Measurements from ENCODE around the gene PDCD2.
"Not testable (repeated sequence)": the region's sequence is repeated elsewhere in the genome, so short reads cannot be mapped to it uniquely, and the experiment has no call there.

Gene PDCD2

GRCh38 chr6:170584181-170584953 is at the start of gene PDCD2:
Gene PDCD2 (minus strand): TSS chr6:170584637. CDS start chr6:170584581, 56 bp downstream.
- FAIRE-seq (peak; percentile 92), DNase-seq (ENCODE audit: insufficient read length, low spot score) (peak; percentile 91)

DNA sequence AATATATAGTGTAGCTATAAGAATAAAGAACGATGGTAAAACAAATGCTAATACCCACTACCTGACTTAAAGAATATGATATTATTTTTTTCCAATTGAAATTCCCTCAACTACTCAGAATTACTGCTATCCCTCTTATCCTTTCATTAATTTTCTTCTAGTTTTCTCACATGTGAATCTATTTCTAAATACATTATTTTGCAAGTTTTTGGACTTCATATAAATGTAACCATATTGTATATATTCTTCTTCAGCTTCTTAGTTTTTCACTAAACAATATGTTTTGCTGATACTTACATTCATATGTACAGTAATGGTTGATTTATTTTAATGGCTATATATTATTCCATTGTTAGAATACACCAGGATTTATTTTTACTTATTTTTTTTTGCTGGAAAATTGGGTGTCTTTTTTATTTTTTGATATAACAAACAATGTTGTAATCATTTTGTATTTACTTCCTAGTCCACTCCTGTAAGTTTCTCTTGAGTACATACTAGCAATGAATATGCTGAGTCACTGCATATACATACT is 31.6 kb upstream of the PDCD2 start:
- FAIRE-seq; DNase-seq (ENCODE audit: insufficient read length, low spot score): not testable (repeated sequence)

GRCh38 chr6:170612256-170612804 is 27.9 kb upstream of the PDCD2 start:
- FAIRE-seq; DNase-seq (ENCODE audit: insufficient read length, low spot score): not testable (repeated sequence)

- not testable (repeated sequence) for DNase-seq (ENCODE audit: insufficient read length, low spot score); FAIRE-seq
Measured at GRCh38 chr6:170609225-170609624, 24.8 kb upstream of the PDCD2 start.

DNA sequence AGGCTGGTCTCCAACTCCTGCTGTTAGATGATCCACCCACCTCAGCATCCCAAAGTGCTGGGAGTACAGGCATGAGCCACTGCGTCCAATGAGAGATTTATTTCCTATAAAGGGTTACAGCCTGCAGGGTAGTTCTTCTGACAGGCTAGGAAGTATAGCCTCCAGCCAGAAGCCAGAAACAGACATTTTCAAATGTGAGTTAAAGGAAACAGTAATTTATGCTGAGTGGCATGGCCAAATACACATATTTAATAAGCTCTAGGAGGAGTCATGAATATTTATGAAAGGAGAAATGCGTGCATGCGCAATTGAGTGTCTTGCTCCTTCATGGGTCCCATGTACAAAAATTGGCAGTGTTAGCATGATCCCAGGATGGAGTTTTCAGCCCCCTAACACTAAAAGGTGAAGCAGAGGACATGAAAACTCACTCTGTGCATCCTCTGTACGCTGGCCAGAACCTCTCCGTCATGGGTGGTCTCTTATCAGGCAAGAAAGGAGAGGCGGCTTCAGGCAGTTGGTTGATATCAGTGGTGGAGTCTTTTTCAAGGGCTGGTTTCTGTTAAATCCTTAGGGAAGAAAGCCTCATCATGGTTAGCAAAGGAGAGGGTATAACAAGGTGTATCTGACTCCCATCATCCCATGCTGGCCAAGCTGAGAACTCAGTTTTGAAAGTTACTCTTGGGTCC is 21.3 kb upstream of the PDCD2 start:
- FAIRE-seq: no peak
- DNase-seq (ENCODE audit: insufficient read length, low spot score): no peak

- FAIRE-seq (no peak), DNase-seq (ENCODE audit: insufficient read length, low spot score) (no peak)
Measured at GRCh38 chr6:170597278-170597677, 12.8 kb upstream of the PDCD2 start.

DNA sequence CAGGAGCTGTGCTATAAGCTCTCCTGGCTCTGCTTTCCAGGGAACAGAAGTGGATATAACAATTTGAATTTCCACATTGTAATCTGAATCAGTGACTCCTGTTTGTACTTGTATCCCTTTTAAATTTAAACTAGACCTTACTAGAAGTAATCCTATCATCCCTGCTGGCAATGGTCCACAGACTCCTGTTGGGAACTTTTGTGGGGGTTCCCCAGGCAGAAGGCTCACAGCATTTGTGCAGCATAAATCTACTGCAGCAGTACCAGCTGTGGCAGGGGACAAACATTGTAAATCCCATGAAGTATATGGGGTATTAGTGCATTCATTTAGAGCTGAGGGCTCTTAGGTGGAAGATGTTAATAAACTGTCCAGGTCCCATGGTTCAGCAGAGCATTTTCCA is 12.0 kb upstream of the PDCD2 start:
- no peak for FAIRE-seq

GRCh38 chr6:170590725-170591124 is 6.3 kb upstream of the PDCD2 start:
- FAIRE-seq (no peak), DNase-seq (ENCODE audit: insufficient read length, low spot score) (no peak)

More for the DNA sequence above, 12.0 kb upstream of the PDCD2 start:
- no peak for DNase-seq (ENCODE audit: insufficient read length, low spot score)

DNA sequence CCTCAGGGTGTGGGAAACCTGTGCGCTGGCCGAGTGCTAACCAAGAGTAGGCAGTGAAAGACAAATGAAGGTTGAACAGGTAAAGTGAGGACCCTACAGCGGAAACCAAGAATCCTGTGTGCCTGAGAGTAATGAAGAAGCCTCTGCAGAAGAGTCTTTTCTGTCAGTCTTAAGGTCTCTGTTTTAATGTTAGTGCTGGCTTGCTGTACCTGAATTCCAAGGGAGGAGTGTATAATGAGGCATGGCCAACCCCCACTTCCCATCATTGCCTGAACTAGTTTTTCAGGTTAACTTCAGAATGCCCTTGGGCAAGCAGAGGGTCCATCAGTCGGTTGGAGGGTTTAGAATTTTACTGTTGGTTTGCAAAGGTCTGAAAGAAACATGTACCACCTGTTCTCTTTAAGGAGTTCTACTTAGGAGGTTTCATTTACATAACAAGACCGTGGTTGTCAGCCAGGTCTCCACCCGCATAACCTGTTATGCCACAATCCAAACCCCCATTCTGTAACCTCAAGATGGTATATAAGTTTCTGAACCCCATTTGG is 589 bp upstream of the PDCD2 start:
- DNase-seq (ENCODE audit: insufficient read length, low spot score) (no peak), FAIRE-seq (peak; percentile 76)

- FAIRE-seq (peak; percentile 55), DNase-seq (ENCODE audit: insufficient read length, low spot score) (no peak)
Measured at GRCh38 chr6:170583756-170584180, 669 bp downstream of the PDCD2 start.

GRCh38 chr6:170578909-170579308 is 5.5 kb downstream of the PDCD2 start:
- DNase-seq (ENCODE audit: insufficient read length, low spot score): no peak
- FAIRE-seq: no peak

DNA sequence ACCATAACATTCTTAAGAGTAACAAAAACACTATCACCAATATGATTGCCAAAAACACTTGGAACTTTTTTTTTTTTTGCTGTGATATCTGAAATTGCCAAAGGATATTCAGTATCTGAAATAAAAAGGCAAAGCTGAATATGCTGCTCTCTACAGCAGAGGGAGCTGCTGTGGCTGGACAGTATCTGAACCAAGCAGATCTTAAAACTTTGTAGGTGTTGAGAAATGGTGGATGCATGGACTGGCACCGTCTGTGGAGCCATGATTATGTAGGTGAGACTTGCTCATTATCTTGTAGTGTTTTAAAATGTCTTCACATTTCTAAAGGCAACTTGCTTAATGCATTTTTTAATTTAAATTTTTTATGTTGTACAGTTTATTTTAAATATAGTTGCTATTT is 9.2 kb downstream of the PDCD2 start:
- DNase-seq (ENCODE audit: insufficient read length, low spot score) (no peak), FAIRE-seq (no peak)

- DNase-seq (ENCODE audit: insufficient read length, low spot score): no peak
- no peak for FAIRE-seq
Measured at GRCh38 chr6:170572704-170573466, 11.6 kb downstream of the PDCD2 start.

- DNase-seq (ENCODE audit: insufficient read length, low spot score) (no peak), FAIRE-seq (no peak)
Measured at GRCh38 chr6:170564936-170565530, 19.4 kb downstream of the PDCD2 start.

DNA sequence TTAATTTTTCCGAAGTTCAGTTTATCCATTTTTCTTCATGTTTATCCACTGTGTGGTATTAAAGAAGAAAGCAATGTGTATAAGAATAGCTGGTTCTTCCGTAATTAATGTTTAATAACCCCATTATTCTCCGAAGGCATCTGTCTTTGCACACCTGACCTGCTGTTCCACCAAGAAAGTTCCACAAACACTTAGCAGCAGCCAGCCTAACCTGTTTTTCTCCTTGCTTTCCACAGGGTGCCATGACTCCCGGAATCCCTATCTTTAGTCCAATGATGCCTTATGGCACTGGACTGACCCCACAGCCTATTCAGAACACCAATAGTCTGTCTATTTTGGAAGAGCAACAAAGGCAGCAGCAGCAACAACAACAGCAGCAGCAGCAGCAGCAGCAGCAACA is 22.9 kb downstream of the PDCD2 start:
- DNase-seq (ENCODE audit: insufficient read length, low spot score): no peak
- no peak for FAIRE-seq

GRCh38 chr6:170555305-170555704 is 29.1 kb downstream of the PDCD2 start:
- FAIRE-seq: no peak

DNA sequence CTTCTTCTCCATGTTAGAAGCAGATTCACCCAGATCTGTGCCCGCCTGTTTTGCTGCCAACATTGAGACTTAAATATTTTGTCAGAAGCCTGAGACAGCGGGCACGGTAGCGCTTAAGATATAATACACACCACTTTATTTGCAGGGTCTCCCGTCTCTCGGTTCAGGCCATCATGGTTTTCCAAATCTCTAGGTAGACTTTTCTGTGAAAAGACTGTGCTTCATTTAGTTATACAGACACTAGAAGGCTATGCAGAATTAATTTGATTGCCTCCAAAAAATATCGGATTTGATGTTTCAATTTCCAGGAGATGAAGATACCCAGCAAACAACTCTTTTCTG is 29.7 kb downstream of the PDCD2 start:
- FAIRE-seq (no peak), DNase-seq (ENCODE audit: insufficient read length, low spot score) (no peak)

More at GRCh38 chr6:170555305-170555704, 29.1 kb downstream of the PDCD2 start:
- DNase-seq (ENCODE audit: insufficient read length, low spot score): no peak

- DNase-seq (ENCODE audit: insufficient read length, low spot score): peak; percentile 58
- FAIRE-seq: peak; percentile 96
Measured at GRCh38 chr6:170554013-170554795, 30.2 kb downstream of the PDCD2 start, which contains the start of gene TBP. Gene TBP (plus strand): TSS chr6:170554369. CDS start chr6:170557030, 2,661 bp downstream.

DNA sequence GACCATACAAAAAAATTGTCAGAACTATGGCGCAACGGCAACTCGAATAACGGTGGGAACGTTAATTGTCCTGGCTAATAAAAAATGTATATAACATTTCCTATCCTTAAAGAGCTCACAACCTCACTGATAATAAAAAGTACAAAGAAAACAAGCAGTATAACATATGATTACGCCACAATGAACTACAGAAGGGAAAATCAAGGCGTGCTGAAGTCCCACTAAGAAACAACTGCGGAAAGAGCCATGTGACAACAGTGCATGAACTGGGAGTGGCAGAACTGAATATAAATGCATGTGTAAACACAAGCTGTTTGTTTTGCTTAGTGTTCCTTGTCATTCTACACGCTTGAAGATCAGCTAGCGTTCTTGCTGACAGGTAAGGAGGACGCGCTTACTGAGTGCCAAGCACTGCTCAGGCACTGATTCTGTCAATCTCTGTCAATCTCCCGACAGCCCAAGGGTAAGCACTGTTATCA is 30.9 kb downstream of the PDCD2 start:
- FAIRE-seq: peak; percentile 14
- no peak for DNase-seq (ENCODE audit: insufficient read length, low spot score)

Data from GM19239 (cell line).